Endothelial cell of umbilical vein (primary cell): Measurements from ENCODE around the gene EZH1. TPM values are rescaled to one million over a fixed set of nuclear protein-coding genes. Genes with fewer than 3 reads are reported as not detected.

ENCODE experiments used
- BruUV-seq: library from RNA; stranded (reverse); fragments of 400-500 nt; replicated peaks from 2 replicates; lab custom pipeline; 2021; lab: Mats Ljungman, UMichigan
- CTCF ChIA-PET: fragments of 300-600, 350-600 bp; sonication (Branson Sonifier 250); formaldehyde crosslinking; loops from one replicate; lab custom pipeline; 2021; ENCODE audit warnings: antibody characterized with exemption, inconsistent platforms; lab: Charles Lee
- POLR2A ChIA-PET: fragments of 300-600, 350-600 bp; sonication (Branson Sonifier 250); formaldehyde crosslinking; loops from one replicate; lab custom pipeline; 2021; ENCODE audit warnings: antibody characterized with exemption, inconsistent platforms; lab: Charles Lee
- DNase-seq: peaks from one replicate; pipeline ENCODE4 v3.0.0-alpha.2; 2011; ENCODE audit warnings: low read depth, low spot score
- FAIRE-seq: peaks from 2 replicates; lab custom pipeline; 2011; peaks lifted over from hg19 to GRCh38; lab: Jason Lieb, UNC
- H2AFZ ChIP-seq: 2 replicates; pipeline ENCODE4 v1.6.0; 2012; ENCODE audit warnings: low read depth, low read length, control low read depth, inconsistent platforms
- H3K27ac ChIP-seq: 2 replicates; pipeline ENCODE4 v1.5.1; 2011; ENCODE audit warnings: low read depth, mild to moderate bottlenecking, control low read depth, low read length, moderate library complexity; ENCODE audit not compliant: insufficient read depth
- H3K27me3 ChIP-seq, 2 experiments: 2 replicates each; pipeline versions ENCODE4 v1.6.0 to v1.6.1; 2011; ENCODE audit warnings: low read length in 2 of 2, mixed read lengths in 1 of 2; ENCODE audit not compliant: control insufficient read depth in 2 of 2, insufficient read depth in 2 of 2
- H3K36me3 ChIP-seq, 2 experiments: 2 replicates in 1 of 2; 3 replicates in 1 of 2; pipeline ENCODE4 v1.5.1; 2011; ENCODE audit warnings: low read length in 2 of 2, mild to moderate bottlenecking in 1 of 2, moderate library complexity in 1 of 2; ENCODE audit not compliant: control insufficient read depth in 2 of 2, insufficient read depth in 2 of 2; ENCODE audit errors: extremely low read depth in 1 of 2
- H3K4me1 ChIP-seq: 3 replicates; pipeline ENCODE4 v1.5.1; 2011; ENCODE audit warnings: mild to moderate bottlenecking, low read length; ENCODE audit not compliant: control insufficient read depth, insufficient read depth; ENCODE audit errors: extremely low read depth
- H3K4me2 ChIP-seq: 2 replicates; pipeline ENCODE4 v1.6.1; 2011; ENCODE audit warnings: low read length, control low read depth, mixed read lengths; ENCODE audit not compliant: insufficient read depth
- H3K4me3 ChIP-seq, 3 experiments: fragments of 200-600 bp in 1 of 3; sonication (generic), shearing (Covaris generic) in 1 of 3; replicated peaks in 1 of 3; 2 replicates each; pipeline ENCODE4 v1.5.1; 2011 to 2016; ENCODE audit warnings: control low read depth in 3 of 3, low read length in 3 of 3, mild to moderate bottlenecking in 2 of 3, inconsistent platforms in 1 of 3, low read depth in 1 of 3, moderate library complexity in 1 of 3; ENCODE audit not compliant: insufficient read depth in 1 of 3
- H3K79me2 ChIP-seq: 2 replicates; pipeline ENCODE4 v1.6.0; 2012; ENCODE audit warnings: low read length, inconsistent platforms; ENCODE audit not compliant: control insufficient read depth, insufficient read depth
- H3K9ac ChIP-seq: replicated peaks from 2 replicates; pipeline ENCODE3; 2011; ENCODE audit warnings: low read length, control low read depth; ENCODE audit not compliant: insufficient read depth; ENCODE audit errors: extremely low read depth
- H3K9me1 ChIP-seq: replicated peaks from 3 replicates; pipeline ENCODE4 v1.6.0; 2011; ENCODE audit warnings: mild to moderate bottlenecking, low read length; ENCODE audit not compliant: control insufficient read depth, insufficient read depth; ENCODE audit errors: extremely low read depth
- H3K9me3 ChIP-seq: replicated peaks from 2 replicates; pipeline ENCODE4 v1.5.1; 2012; ENCODE audit warnings: low read length, inconsistent platforms; ENCODE audit not compliant: control insufficient read depth, insufficient read depth
- H4K20me1 ChIP-seq: replicated peaks from 2 replicates; pipeline ENCODE3; 2011; ENCODE audit warnings: mild to moderate bottlenecking, low read length; ENCODE audit not compliant: control insufficient read depth, insufficient read depth; ENCODE audit errors: extremely low read depth
- EZH2 ChIP-seq: IDR thresholded peaks from 2 replicates; pipeline ENCODE4 v1.6.1; 2012; ENCODE audit warnings: borderline replicate concordance, low read depth, mild to moderate bottlenecking, moderate library complexity, low read length, inconsistent platforms; ENCODE audit not compliant: severe bottlenecking
- FOS ChIP-seq: IDR thresholded peaks from 2 replicates; pipeline ENCODE4 v1.6.1; 2011; ENCODE audit warnings: mild to moderate bottlenecking, low read length, moderate library complexity, borderline replicate concordance; ENCODE audit not compliant: insufficient read depth
- GATA2 ChIP-seq: IDR thresholded peaks from 2 replicates; pipeline ENCODE4 v1.7.0; 2011; ENCODE audit warnings: low read depth, mild to moderate bottlenecking, moderate library complexity, mixed read lengths, low read length; ENCODE audit not compliant: insufficient read length, insufficient read depth
- JUN ChIP-seq: IDR thresholded peaks from 2 replicates; pipeline ENCODE4 v1.6.1; 2011; ENCODE audit warnings: borderline replicate concordance, low read depth; ENCODE audit not compliant: insufficient read length, insufficient read depth
- MAX ChIP-seq: IDR thresholded peaks from 2 replicates; pipeline ENCODE4 v1.6.1; 2011; ENCODE audit not compliant: insufficient read depth, insufficient read length
- MYC ChIP-seq: IDR thresholded peaks from one replicate; pipeline ENCODE4 v1.6.1; 2011; ENCODE audit warnings: mild to moderate bottlenecking, low read depth, low read length
- POLR2A ChIP-seq: IDR thresholded peaks from 2 replicates; pipeline ENCODE4 v1.6.1; 2012; ENCODE audit warnings: low read depth, mild to moderate bottlenecking, control low read depth, low read length
- POLR2AphosphoS5 ChIP-seq: IDR thresholded peaks from 2 replicates; pipeline ENCODE4 v1.6.1; 2012; ENCODE audit warnings: low read depth, mild to moderate bottlenecking, control low read depth, low read length, moderate library complexity; ENCODE audit not compliant: insufficient read depth
- dilution Hi-C: fragments of 300-500 bp; cut with MboI; formaldehyde crosslinking; loops from one replicate; pipeline ENCODE4 v1.15.0; 2019; ENCODE audit warnings: low sequenced_read_pairs; ENCODE audit not compliant: extremely low pct_ligation_motif_present
- intact Hi-C: fragments of 100-400 bp; cut with micrococcal nuclease; formaldehyde crosslinking; loops from one replicate; pipeline ENCODE4 v1.10.0; 2022
- microRNA-seq: library from miRNA; unstranded; fragments of <30 nt; microRNA quantifications from one replicate; pipeline ENCODE4 v1.2.0, GENCODE V29; 2021; ENCODE audit warnings: borderline number of aligned reads, borderline replicate concordance
- polyA plus RNA-seq, 4 experiments: library from polyadenylated mRNA; depleted of rRNA in 3 of 4; stranded (reverse) in 3 of 4; unstranded in 1 of 4; fragments of >200 nt; gene quantifications; 2 replicates each; pipeline versions ENCODE4 v1.2.1 to v1.2.3, GENCODE V29; 2011 to 2012; ENCODE audit warnings: missing spikeins in 1 of 4
- small RNA-seq: library from RNA; depleted of rRNA; stranded (forward); fragments of <200 nt; gene quantifications from one replicate; pipeline ENCODE3, GENCODE V24; 2012; ENCODE audit warnings: low replicate concordance, low read depth; ENCODE audit not compliant: insufficient read depth, insufficient read length
- total RNA-seq: library from RNA; stranded (reverse); gene quantifications from 2 replicates; pipeline ENCODE4 v1.2.3, GENCODE V29; 2021
- TF ChIP-seq, protein P1 (sequence below), 2 donors: IDR thresholded peaks; 1 replicate in 1 of 2; 2 replicates in 1 of 2; pipeline ENCODE4 v1.5.1; 2011; ENCODE audit warnings: low read length in 2 of 2, mild to moderate bottlenecking in 2 of 2, moderate library complexity in 2 of 2, control low read depth in 1 of 2, inconsistent platforms in 1 of 2, low read depth in 1 of 2; ENCODE audit not compliant: insufficient read depth in 1 of 2; ENCODE audit errors: extremely low read depth in 1 of 2

Gene EZH1
- total and polyA plus RNA-seq, 2 donors (not counting 3 experiments of a cell fraction or from before 2014, with no cell fraction given) = 31.4 to 33.7 TPM

GRCh38 chr17:42651392-42651791 is 93.4 kb downstream of the EZH1 start:
- Histone ChIP-seq H3K27ac (no peak overlapping the region), H3K4me1 (peaks cover 4% of the 10 kb centered on the region), H3K4me2 (no peak overlapping the region), H3K27me3 (peaks cover under 1 to 6% of the 10 kb centered on the region in 2 experiments), H3K9me3 (no peaks in the 10 kb centered on the region), H4K20me1 (no peaks in the 10 kb centered on the region), H3K36me3 (no peaks in the 10 kb centered on the region), H3K4me3 (no peak overlapping the region), H2AFZ (no peak overlapping the region), H3K9ac (no peak overlapping the region), H3K9me1 (no peaks in the 10 kb centered on the region), H3K79me2 (no peaks in the 10 kb centered on the region)
- FAIRE-seq (no peak), DNase-seq (no peak)
- POLR2A ChIA-PET = no interaction called here
- intact Hi-C loops (no loop called here), dilution Hi-C loops (no loop called here)
- BruUV-seq = no TSS peak
- TF ChIP-seq POLR2AphosphoS5 (no peak), MAX (no peak), GATA2 (no peak), JUN (no peak), MYC (no peak), POLR2A (no peak), FOS (no peak), EZH2 (no peak)
- TF ChIP-seq, protein P1, sequence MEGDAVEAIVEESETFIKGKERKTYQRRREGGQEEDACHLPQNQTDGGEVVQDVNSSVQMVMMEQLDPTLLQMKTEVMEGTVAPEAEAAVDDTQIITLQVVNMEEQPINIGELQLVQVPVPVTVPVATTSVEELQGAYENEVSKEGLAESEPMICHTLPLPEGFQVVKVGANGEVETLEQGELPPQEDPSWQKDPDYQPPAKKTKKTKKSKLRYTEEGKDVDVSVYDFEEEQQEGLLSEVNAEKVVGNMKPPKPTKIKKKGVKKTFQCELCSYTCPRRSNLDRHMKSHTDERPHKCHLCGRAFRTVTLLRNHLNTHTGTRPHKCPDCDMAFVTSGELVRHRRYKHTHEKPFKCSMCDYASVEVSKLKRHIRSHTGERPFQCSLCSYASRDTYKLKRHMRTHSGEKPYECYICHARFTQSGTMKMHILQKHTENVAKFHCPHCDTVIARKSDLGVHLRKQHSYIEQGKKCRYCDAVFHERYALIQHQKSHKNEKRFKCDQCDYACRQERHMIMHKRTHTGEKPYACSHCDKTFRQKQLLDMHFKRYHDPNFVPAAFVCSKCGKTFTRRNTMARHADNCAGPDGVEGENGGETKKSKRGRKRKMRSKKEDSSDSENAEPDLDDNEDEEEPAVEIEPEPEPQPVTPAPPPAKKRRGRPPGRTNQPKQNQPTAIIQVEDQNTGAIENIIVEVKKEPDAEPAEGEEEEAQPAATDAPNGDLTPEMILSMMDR (IDR thresholded peaks at IDR 0.05; ENCODE audit: extremely low read depth in 1 of 2, insufficient read depth in 1 of 2, low read depth in 1 of 2, low read length in 2 of 2) = no peak
- CTCF ChIA-PET = no interaction called here

Small RNAs within 50 kb of the gene (microRNA-seq; reads per million reads assigned to microRNA genes)
- not detected for gene MIR6780A

Small RNAs within 50 kb of the gene (small RNA-seq; reads per million reads assigned to genes)
- gene HMGN2P15 (not detected), gene MIR6780A (not detected)

Other genes starting within 250 kb of the EZH1 start
- 40.2 and 50.2 TPM in 2 replicates for gene NAGLU, start 208.8 kb downstream of the EZH1 start, total RNA-seq
- gene NAGLU, start 208.8 kb downstream of the EZH1 start, polyA plus RNA-seq = 54.2 and 66.8 TPM in 2 replicates
- gene HSD17B1, start 192.1 kb downstream of the EZH1 start, total RNA-seq = 0.62 and 1.0 TPM in 2 replicates
- 0.22 and 0.41 TPM in 2 replicates for gene HSD17B1, start 192.1 kb downstream of the EZH1 start, polyA plus RNA-seq
- 69.2 and 77.7 TPM in 2 replicates for gene COASY, start 182.9 kb downstream of the EZH1 start, total RNA-seq
- gene COASY, start 182.9 kb downstream of the EZH1 start, polyA plus RNA-seq = 39.6 and 52.6 TPM in 2 replicates
- gene MLX, start 177.9 kb downstream of the EZH1 start, total RNA-seq = 40.3 and 40.9 TPM in 2 replicates
- 41.1 and 42.7 TPM in 2 replicates for gene MLX, start 177.9 kb downstream of the EZH1 start, polyA plus RNA-seq
- 19.3 and 20.8 TPM in 2 replicates for gene PSMC3IP, start 167.3 kb downstream of the EZH1 start, total RNA-seq
- gene PSMC3IP, start 167.3 kb downstream of the EZH1 start, polyA plus RNA-seq = 5.5 and 5.9 TPM in 2 replicates
- 52.3 and 53.4 TPM in 2 replicates for gene RETREG3, start 135.7 kb downstream of the EZH1 start, total RNA-seq
- 32.6 and 36.2 TPM in 2 replicates for gene RETREG3, start 135.7 kb downstream of the EZH1 start, polyA plus RNA-seq
- gene TUBG1, start 135.4 kb downstream of the EZH1 start, total RNA-seq = 96.9 and 102 TPM in 2 replicates
- 132 and 173 TPM in 2 replicates for gene TUBG1, start 135.4 kb downstream of the EZH1 start, polyA plus RNA-seq
- 13.1 and 13.2 TPM in 2 replicates for gene TUBG2, start 85.8 kb downstream of the EZH1 start, total RNA-seq
- 17.7 and 19.4 TPM in 2 replicates for gene TUBG2, start 85.8 kb downstream of the EZH1 start, polyA plus RNA-seq
- gene PLEKHH3, start 68.0 kb downstream of the EZH1 start, total RNA-seq = 11.3 and 13.2 TPM in 2 replicates
- 5.4 and 6.8 TPM in 2 replicates for gene PLEKHH3, start 68.0 kb downstream of the EZH1 start, polyA plus RNA-seq
- gene CCR10, start 63.2 kb downstream of the EZH1 start, total RNA-seq = 1.3 TPM in 1 of 2 replicates, not detected in the other
- gene CCR10, start 63.2 kb downstream of the EZH1 start, polyA plus RNA-seq = 1.1 and 1.4 TPM in 2 replicates
- gene CNTNAP1, start 62.5 kb downstream of the EZH1 start, total RNA-seq = 3.6 and 44.8 TPM in 2 replicates
- gene CNTNAP1, start 62.5 kb downstream of the EZH1 start, polyA plus RNA-seq = 26.3 and 27.3 TPM in 2 replicates
- 71.0 and 106 TPM in 2 replicates for gene RAMP2, start 16.2 kb upstream of the EZH1 start, total RNA-seq
- gene RAMP2, start 16.2 kb upstream of the EZH1 start, polyA plus RNA-seq = 192 and 262 TPM in 2 replicates
- gene VPS25, start 28.4 kb upstream of the EZH1 start, total RNA-seq = 45.0 and 47.1 TPM in 2 replicates
- 86.8 and 107 TPM in 2 replicates for gene VPS25, start 28.4 kb upstream of the EZH1 start, polyA plus RNA-seq
- 1.9 TPM in 2 replicates for gene WNK4, start 35.6 kb upstream of the EZH1 start, total RNA-seq
- 0.48 and 0.84 TPM in 2 replicates for gene WNK4, start 35.6 kb upstream of the EZH1 start, polyA plus RNA-seq
- 56.6 and 57.5 TPM in 2 replicates for gene COA3, start 53.7 kb upstream of the EZH1 start, total RNA-seq
- 126 and 139 TPM in 2 replicates for gene COA3, start 53.7 kb upstream of the EZH1 start, polyA plus RNA-seq
- not detected in 2 replicates for gene CNTD1, start 53.8 kb upstream of the EZH1 start, total RNA-seq
- not detected in 2 replicates for gene CNTD1, start 53.8 kb upstream of the EZH1 start, polyA plus RNA-seq
- gene BECN1, start 79.2 kb upstream of the EZH1 start, total RNA-seq = 92.3 and 93.5 TPM in 2 replicates
- gene BECN1, start 79.2 kb upstream of the EZH1 start, polyA plus RNA-seq = 51.4 and 63.1 TPM in 2 replicates
- gene PSME3, start 88.4 kb upstream of the EZH1 start, total RNA-seq = 126 and 133 TPM in 2 replicates
- gene PSME3, start 88.4 kb upstream of the EZH1 start, polyA plus RNA-seq = 94.7 and 98.4 TPM in 2 replicates
- 1.6 and 1.9 TPM in 2 replicates for gene AOC2, start 99.5 kb upstream of the EZH1 start, total RNA-seq
- gene AOC2, start 99.5 kb upstream of the EZH1 start, polyA plus RNA-seq = 0.62 and 0.65 TPM in 2 replicates
- gene AOC3, start 106.2 kb upstream of the EZH1 start, total RNA-seq = 0.27 and 0.44 TPM in 2 replicates
- gene AOC3, start 106.2 kb upstream of the EZH1 start, polyA plus RNA-seq = 0.11 and 0.19 TPM in 2 replicates
- not detected in 2 replicates for gene G6PC1, start 155.8 kb upstream of the EZH1 start, total RNA-seq
- not detected in 2 replicates for gene G6PC1, start 155.8 kb upstream of the EZH1 start, polyA plus RNA-seq
- gene AARSD1, start 219.4 kb upstream of the EZH1 start, total RNA-seq = 39.7 and 53.2 TPM in 2 replicates
- gene AARSD1, start 219.4 kb upstream of the EZH1 start, polyA plus RNA-seq = 38.3 and 42.8 TPM in 2 replicates
- gene PTGES3L, start 235.0 kb upstream of the EZH1 start, total RNA-seq = not detected in 2 replicates
- gene PTGES3L, start 235.0 kb upstream of the EZH1 start, polyA plus RNA-seq = 0.23 and 0.45 TPM in 2 replicates
- 11.7 and 12.0 TPM in 2 replicates for gene RUNDC1, start 235.5 kb upstream of the EZH1 start, total RNA-seq
- gene RUNDC1, start 235.5 kb upstream of the EZH1 start, polyA plus RNA-seq = 7.3 and 9.2 TPM in 2 replicates